DMS79 treated with DMSO at 0.1 percent for 48 hours (cell line): Measurements from ENCODE around the gene CYP1A2.
"Not testable (repeated sequence)": the region's sequence is repeated elsewhere in the genome, so short reads cannot be mapped to it uniquely, and the experiment has no call there.

Source experiments
- DNase-seq: peaks from one replicate; lab custom pipeline; 2025; lab: John Stamatoyannopoulos, UW

CYP1A2 gene

GRCh38 chr15:74748322-74748946 lies at the start of gene CYP1A2:
CYP1A2 (plus strand) TSS chr15:74748845; CDS start chr15:74749739, 894 bp downstream.
- no peak for DNase-seq

- no peak for DNase-seq
Observed at GRCh38 chr15:74709011-74709410, 39.6 kb upstream of the CYP1A2 start.

- DNase-seq = no peak
Observed at GRCh38 chr15:74709892-74710291, 38.8 kb upstream of the CYP1A2 start.

GRCh38 chr15:74710319-74711094 lies 38.1 kb upstream of the CYP1A2 start:
- no peak for DNase-seq

GRCh38 chr15:74712311-74712710 lies 36.3 kb upstream of the CYP1A2 start:
- DNase-seq = no peak

GRCh38 chr15:74716651-74717050 lies 32.0 kb upstream of the CYP1A2 start:
- DNase-seq = no peak

- no peak for DNase-seq
Observed at GRCh38 chr15:74722591-74722990, 26.1 kb upstream of the CYP1A2 start.

- no peak for DNase-seq
Observed at GRCh38 chr15:74723187-74723586, 25.5 kb upstream of the CYP1A2 start.

- peak; percentile 32 for DNase-seq
Observed at GRCh38 chr15:74723754-74724334, 24.8 kb upstream of the CYP1A2 start.

GRCh38 chr15:74724570-74725224 lies 23.9 kb upstream of the CYP1A2 start:
- no peak for DNase-seq

GRCh38 chr15:74725225-74725774 lies 23.3 kb upstream of the CYP1A2 start, which contains the start of gene CYP1A1:
CYP1A1 (minus strand) TSS chr15:74725528; CDS start chr15:74723097, 2,431 bp downstream.
- peak; percentile 2 for DNase-seq

- DNase-seq = peak; percentile 1
Observed at GRCh38 chr15:74725845-74726773, 22.5 kb upstream of the CYP1A2 start.

- DNase-seq = no peak
Observed at GRCh38 chr15:74726774-74727164, 21.9 kb upstream of the CYP1A2 start.

- peak; percentile 1 for DNase-seq
Observed at GRCh38 chr15:74727727-74728126, 20.9 kb upstream of the CYP1A2 start.

GRCh38 chr15:74728699-74729098 lies 19.9 kb upstream of the CYP1A2 start:
- not testable (repeated sequence) for DNase-seq

- DNase-seq = not testable (repeated sequence)
Observed at GRCh38 chr15:74729372-74729771, 19.3 kb upstream of the CYP1A2 start.

GRCh38 chr15:74730619-74731316 lies 17.9 kb upstream of the CYP1A2 start:
- DNase-seq = no peak

- no peak for DNase-seq
Observed at GRCh38 chr15:74732846-74733245, 15.8 kb upstream of the CYP1A2 start.

GRCh38 chr15:74733269-74733668 lies 15.4 kb upstream of the CYP1A2 start:
- DNase-seq = no peak

- DNase-seq = no peak
Observed at GRCh38 chr15:74735305-74735704, 13.3 kb upstream of the CYP1A2 start.
